ENCODE data around the gene OOSP3. TPM values are rescaled to one million over a fixed set of nuclear protein-coding genes. Genes with fewer than 3 reads are reported as not detected.

The OOSP3 gene
- total and polyA plus RNA-seq, 8 donors = not detected

DNA sequence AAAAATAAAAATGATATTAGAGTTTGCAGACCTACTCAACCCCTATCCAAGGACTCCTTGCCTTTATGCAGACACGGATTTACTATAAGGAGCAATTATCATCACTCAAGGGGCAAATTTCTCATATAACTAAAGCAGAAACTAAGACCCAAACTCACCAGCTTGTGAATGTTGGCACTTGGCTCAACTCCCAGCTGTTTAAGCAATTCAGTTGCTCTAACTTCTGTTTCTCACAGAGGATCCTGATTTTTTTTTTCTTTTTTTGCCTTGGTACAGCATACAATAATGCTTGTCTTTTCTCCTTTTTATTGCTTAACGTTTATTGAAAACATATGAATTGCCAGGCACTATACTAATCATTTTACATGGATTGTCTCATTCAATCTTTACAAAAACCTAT, 23.7 kb upstream of the OOSP3 start:
- TF ChIP-seq, protein P1, sequence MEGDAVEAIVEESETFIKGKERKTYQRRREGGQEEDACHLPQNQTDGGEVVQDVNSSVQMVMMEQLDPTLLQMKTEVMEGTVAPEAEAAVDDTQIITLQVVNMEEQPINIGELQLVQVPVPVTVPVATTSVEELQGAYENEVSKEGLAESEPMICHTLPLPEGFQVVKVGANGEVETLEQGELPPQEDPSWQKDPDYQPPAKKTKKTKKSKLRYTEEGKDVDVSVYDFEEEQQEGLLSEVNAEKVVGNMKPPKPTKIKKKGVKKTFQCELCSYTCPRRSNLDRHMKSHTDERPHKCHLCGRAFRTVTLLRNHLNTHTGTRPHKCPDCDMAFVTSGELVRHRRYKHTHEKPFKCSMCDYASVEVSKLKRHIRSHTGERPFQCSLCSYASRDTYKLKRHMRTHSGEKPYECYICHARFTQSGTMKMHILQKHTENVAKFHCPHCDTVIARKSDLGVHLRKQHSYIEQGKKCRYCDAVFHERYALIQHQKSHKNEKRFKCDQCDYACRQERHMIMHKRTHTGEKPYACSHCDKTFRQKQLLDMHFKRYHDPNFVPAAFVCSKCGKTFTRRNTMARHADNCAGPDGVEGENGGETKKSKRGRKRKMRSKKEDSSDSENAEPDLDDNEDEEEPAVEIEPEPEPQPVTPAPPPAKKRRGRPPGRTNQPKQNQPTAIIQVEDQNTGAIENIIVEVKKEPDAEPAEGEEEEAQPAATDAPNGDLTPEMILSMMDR (IDR thresholded peaks at IDR 0.05) = no peak
- intact Hi-C loops (cut with DNase I) = no loop called here
- no peak for DNase-seq

DNA sequence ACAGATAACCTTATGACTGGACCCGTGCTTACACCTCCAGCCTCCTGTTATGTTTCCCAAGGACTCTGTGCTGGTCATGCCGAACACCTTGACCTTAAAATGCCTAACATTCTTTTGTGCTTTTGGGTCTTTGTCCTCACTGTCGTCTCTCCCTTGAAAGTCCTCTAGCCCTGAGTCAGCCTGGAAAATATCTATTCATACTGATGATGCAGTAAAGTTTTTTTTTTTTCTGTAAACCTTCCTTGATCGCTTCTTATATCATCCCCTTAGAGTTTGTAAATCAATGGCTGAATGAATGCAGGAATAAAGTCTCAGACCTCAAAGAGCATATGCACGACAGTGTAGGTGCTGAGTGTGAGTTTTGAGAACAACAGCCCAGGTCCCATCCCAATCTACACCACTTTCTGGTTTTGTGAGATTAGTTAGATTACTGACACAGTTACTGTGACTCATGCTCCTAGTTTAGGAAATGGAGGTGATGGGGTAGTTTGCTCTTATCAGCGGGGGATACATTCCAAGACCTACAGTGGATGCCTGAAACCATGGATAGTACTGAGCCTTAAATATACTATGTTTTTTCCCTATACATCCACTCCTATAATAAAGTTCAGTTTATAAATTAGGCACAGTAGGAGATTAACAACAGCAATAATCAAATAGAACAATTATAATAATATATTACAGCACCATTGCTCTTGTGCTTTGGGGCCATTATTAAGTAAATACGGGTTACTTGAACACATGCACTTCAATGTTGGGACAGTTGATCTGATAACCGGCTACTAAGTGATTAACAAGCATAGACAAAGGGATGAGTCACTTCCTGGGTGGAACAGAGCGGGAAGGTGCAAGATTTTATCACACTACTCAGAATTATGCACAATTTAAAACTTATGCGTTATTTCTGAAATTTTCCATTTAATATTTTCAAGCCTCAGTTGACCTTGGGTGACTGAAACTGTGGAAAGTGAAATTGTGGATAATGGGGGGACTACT, 20.8 kb upstream of the OOSP3 start:
- Histone ChIP-seq H3K27me3 (no peaks in the 10 kb centered on the region), H3K4me1 (no peaks in the 10 kb centered on the region), H3K9me3 (no peaks in the 10 kb centered on the region), H3K27ac (no peak overlapping the region), H3K4me3 (no peak overlapping the region), H3K36me3 (no peaks in the 10 kb centered on the region)
- TF ChIP-seq, protein P1 (IDR thresholded peaks at IDR 0.05) = no peak
- DNase-seq (no peak), ATAC-seq (no peak)
- intact Hi-C loops (cut with DNase I) = no loop called here

More for the DNA sequence above, 23.7 kb upstream of the OOSP3 start:
- H3K4me3 ChIP-seq = no peak overlapping the region
- no peaks in the 10 kb centered on the region for H3K36me3 ChIP-seq
- no peaks in the 10 kb centered on the region for H3K27me3 ChIP-seq
- H3K4me1 ChIP-seq = no peaks in the 10 kb centered on the region
- no peaks in the 10 kb centered on the region for H3K9me3 ChIP-seq
- H3K27ac ChIP-seq = no peak overlapping the region
- ATAC-seq = no peak

GRCh38 chr11:59859673-59860072, 18.9 kb upstream of the OOSP3 start:
- TF ChIP-seq, protein P1 (IDR thresholded peaks at IDR 0.05) = no peak
- ATAC-seq (no peak), DNase-seq (no peak)
- intact Hi-C loops (cut with DNase I) = no loop called here
- Histone ChIP-seq H3K9me3 (no peaks in the 10 kb centered on the region), H3K27me3 (no peaks in the 10 kb centered on the region), H3K4me3 (no peak overlapping the region), H3K27ac (no peak overlapping the region), H3K36me3 (no peaks in the 10 kb centered on the region), H3K4me1 (peaks cover 0 to 3% of the 10 kb centered on the region in 2 donors)

DNA sequence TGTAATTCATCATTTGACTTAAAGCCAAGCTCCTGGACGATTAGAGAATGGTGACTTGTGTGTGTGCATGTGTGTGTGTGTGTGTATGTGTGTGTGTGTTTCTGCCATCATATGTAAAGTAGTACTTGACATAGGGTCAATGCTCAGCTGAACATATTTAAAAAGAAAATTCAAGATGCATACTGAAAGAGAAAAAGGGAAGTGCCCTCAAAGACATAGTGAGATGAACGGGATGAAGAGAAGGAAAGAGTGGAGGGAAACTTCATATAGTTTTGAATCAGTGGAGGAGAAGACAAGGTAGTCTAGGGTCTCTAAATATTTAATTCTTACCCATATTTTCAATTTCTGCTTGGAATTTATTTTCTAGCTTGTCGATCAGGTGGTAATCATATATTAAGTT, 16.3 kb upstream of the OOSP3 start:
- ATAC-seq = no peak
- Histone ChIP-seq H3K27me3 (no peaks in the 10 kb centered on the region), H3K27ac (no peak overlapping the region), H3K9me3 (no peaks in the 10 kb centered on the region), H3K4me3 (no peak overlapping the region), H3K36me3 (no peaks in the 10 kb centered on the region), H3K4me1 (peaks cover 0 to 23% of the 10 kb centered on the region in 2 donors)
- intact Hi-C loops (cut with DNase I) = no loop called here
- DNase-seq = no peak
- TF ChIP-seq, protein P1 (IDR thresholded peaks at IDR 0.05) = no peak

- Histone ChIP-seq H3K27ac (peak overlapping the region in 1 of 2 donors; percentile 71), H3K27me3 (no peaks in the 10 kb centered on the region), H3K36me3 (no peaks in the 10 kb centered on the region), H3K4me3 (no peak overlapping the region), H3K9me3 (no peaks in the 10 kb centered on the region), H3K4me1 (peaks cover 0 to 23% of the 10 kb centered on the region in 2 donors)
- ATAC-seq (no peak), DNase-seq (no peak)
- intact Hi-C loops (cut with DNase I) = no loop called here
- TF ChIP-seq, protein P1 (IDR thresholded peaks at IDR 0.05) = no peak
Observed at GRCh38 chr11:59865031-59865430, 13.6 kb upstream of the OOSP3 start.
